Choroid plexus epithelial cell (primary cell): ENCODE data around the gene CD58.
A peak's percentile ranks its signal among the peaks of the same experiment; 100 is the strongest.

ENCODE experiments used
- DNase-seq: peaks from one replicate; pipeline ENCODE4 v3.0.0-alpha.2; 2010; ENCODE audit warnings: low read depth
- H3K4me3 ChIP-seq: 2 replicates; pipeline ENCODE4 v1.5.1; 2011; ENCODE audit warnings: low read depth, mild to moderate bottlenecking, control low read depth, low read length, moderate library complexity
- CTCF ChIP-seq: conservative IDR thresholded peaks from 2 replicates; pipeline ENCODE4 v1.5.1; 2011; ENCODE audit warnings: low read depth, mild to moderate bottlenecking, control low read depth, inconsistent platforms, low read length, moderate library complexity

Gene CD58

GRCh38 chr1:116544588-116545358, 26.1 kb downstream of the CD58 start:
- H3K4me3 ChIP-seq, result no peak overlapping the region
- TF ChIP-seq CTCF, result no peak
- DNase-seq, result no peak

DNA sequence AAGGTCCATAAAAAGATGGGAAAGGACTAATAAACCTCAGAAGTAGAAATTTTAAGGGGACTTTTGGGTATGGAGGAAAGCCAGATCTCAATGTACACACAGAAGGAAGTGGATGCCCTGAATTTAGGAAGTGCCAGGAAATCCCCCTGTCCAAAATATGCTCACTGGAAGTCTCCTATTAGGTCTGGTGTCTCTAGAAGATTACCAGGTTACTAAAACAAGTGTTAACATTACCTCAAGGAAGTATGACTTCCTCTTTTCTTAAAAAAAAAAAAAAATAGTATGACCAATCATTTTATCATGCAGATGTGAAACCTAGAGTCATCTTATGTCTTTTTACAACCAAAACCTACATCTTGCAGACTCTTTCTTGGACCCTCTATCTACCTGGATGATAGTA, 30.7 kb downstream of the CD58 start:
- no peak overlapping the region for H3K4me3 ChIP-seq
- no peak for DNase-seq
- no peak for TF ChIP-seq CTCF

- no peak overlapping the region for H3K4me3 ChIP-seq
- no peak for TF ChIP-seq CTCF
- DNase-seq, result peak; percentile 29
Observed at GRCh38 chr1:116538544-116538943, 32.3 kb downstream of the CD58 start.

GRCh38 chr1:116537898-116538297, 32.9 kb downstream of the CD58 start:
- no peak for DNase-seq
- no peak overlapping the region for H3K4me3 ChIP-seq
- TF ChIP-seq CTCF, result no peak

GRCh38 chr1:116537040-116537831, 33.6 kb downstream of the CD58 start:
- TF ChIP-seq CTCF, result no peak
- H3K4me3 ChIP-seq, result no peak overlapping the region
- no peak for DNase-seq

DNA sequence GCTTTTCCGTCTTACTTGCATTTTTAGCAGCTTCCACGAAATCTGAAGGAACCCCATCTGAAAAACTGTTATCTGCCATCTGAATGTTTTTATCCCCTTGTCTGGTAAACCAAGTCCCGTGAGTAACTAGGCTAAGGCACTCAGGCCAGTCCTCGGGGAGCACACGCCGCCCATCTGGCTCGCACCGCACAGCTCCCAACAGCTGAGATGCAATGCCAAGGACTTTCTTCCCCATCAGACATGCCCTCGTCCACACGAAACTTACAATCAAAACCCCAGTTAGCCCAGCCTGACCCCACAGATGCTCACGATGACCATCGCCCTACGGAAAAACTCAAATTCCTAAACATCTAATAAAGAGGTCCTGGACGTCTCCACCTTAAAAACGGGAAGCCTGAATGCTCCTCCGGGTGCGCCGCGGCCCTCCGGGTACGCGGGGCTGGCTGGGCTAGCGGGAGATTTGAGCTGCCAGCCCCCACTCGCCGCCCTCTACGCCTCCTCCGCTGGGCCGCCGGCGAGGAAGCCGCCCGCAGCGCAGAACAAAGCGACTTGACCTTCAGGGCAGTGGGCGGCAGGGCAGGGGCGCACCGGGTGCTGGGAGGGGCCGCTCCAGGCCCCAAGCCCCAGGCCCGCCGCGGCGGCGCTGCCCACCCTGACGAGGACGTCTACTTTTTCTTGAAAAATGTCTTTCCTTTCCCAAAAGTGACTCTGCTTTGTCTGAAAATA, 36.6 kb downstream of the CD58 start:
- no peak for DNase-seq
- peak overlapping the region; percentile 28 for H3K4me3 ChIP-seq
- no peak for TF ChIP-seq CTCF
